NB4 (cell line): Measurements from ENCODE around the gene PPP1R3A.

Source experiments
- MYC ChIP-seq: IDR thresholded peaks from 2 replicates; pipeline ENCODE4 v1.6.1; 2011; ENCODE audit warnings: low read depth, low read length
- POLR2A ChIP-seq: IDR thresholded peaks from 2 replicates; pipeline ENCODE4 v1.6.1; 2011; ENCODE audit warnings: mild to moderate bottlenecking; ENCODE audit not compliant: insufficient read length; ENCODE audit errors: extremely low read depth
- TF ChIP-seq, protein P1 (sequence below): IDR thresholded peaks from one replicate; pipeline ENCODE4 v1.5.1; 2012; ENCODE audit warnings: low read depth, low read length
- TF ChIP-seq, protein P2 (sequence below): IDR thresholded peaks from 2 replicates; pipeline ENCODE4 v1.6.1; 2011; ENCODE audit warnings: low read depth, low read length

DNA sequence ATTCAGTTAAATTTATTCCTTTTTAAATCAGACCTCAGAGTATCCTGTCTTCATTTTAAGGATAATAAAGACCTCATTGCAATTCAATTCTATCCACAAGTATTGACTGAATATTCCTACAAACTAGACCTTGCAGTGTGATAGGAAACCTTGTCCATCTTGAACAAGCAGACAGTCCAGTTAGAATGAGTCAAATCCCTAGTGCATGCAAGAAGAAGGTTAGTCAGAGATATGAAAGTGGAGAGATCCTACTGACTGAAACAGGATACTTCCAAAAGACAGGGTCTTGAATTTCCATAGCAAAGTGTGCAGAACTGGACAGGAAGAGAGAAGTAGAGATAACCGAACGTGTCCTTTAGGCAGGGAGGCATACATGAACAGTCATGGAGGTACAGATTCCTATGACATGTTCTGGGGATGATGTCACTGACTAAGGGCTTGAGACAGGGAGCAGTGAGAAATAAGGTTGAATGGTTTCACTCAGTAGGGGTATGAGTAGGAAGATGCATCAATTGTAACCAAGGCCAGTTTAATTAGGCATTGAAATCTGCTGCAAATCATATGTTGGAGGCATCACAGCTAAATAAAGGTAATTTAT, 45.2 kb downstream of the PPP1R3A start:
- TF ChIP-seq, protein P1, sequence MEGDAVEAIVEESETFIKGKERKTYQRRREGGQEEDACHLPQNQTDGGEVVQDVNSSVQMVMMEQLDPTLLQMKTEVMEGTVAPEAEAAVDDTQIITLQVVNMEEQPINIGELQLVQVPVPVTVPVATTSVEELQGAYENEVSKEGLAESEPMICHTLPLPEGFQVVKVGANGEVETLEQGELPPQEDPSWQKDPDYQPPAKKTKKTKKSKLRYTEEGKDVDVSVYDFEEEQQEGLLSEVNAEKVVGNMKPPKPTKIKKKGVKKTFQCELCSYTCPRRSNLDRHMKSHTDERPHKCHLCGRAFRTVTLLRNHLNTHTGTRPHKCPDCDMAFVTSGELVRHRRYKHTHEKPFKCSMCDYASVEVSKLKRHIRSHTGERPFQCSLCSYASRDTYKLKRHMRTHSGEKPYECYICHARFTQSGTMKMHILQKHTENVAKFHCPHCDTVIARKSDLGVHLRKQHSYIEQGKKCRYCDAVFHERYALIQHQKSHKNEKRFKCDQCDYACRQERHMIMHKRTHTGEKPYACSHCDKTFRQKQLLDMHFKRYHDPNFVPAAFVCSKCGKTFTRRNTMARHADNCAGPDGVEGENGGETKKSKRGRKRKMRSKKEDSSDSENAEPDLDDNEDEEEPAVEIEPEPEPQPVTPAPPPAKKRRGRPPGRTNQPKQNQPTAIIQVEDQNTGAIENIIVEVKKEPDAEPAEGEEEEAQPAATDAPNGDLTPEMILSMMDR: no peak
- TF ChIP-seq POLR2A (no peak), MYC (no peak)
- TF ChIP-seq, protein P2, sequence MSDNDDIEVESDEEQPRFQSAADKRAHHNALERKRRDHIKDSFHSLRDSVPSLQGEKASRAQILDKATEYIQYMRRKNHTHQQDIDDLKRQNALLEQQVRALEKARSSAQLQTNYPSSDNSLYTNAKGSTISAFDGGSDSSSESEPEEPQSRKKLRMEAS: no peak
